Activated CD8-positive, alpha-beta T cell treated with anti-CD3 and anti-CD28 coated beads, Interleukin-2, amount 10 ng/mL, durations not matched to agents 7 days and 5 days (primary cell): Measurements from ENCODE around the gene ACVR2A. TPM values are rescaled to one million over a fixed set of nuclear protein-coding genes. Genes with fewer than 3 reads are reported as not detected.

Source experiments
- ATAC-seq: fragments of 150-1000 bp; cut with Tn5 transposase; one replicate; pipeline ENCODE4 v1.10.0; 2021; ENCODE audit warnings: moderate library complexity
- CTCF ChIA-PET: fragments of 350-600 bp; sonication (Branson Sonifier 250); formaldehyde crosslinking; loops from one replicate; lab custom pipeline; 2021; ENCODE audit warnings: antibody characterized with exemption; lab: Charles Lee
- POLR2A ChIA-PET: fragments of 350-600 bp; sonication (Branson Sonifier 250); formaldehyde crosslinking; loops from one replicate; lab custom pipeline; 2021; ENCODE audit warnings: antibody characterized with exemption; lab: Charles Lee
- DNase-seq: peaks from one replicate; pipeline ENCODE4 v3.0.0-alpha.2; 2020
- H3K27ac Mint-ChIP-seq: one replicate; pipeline ENCODE4 v1.8.0; 2021; ENCODE audit warnings: mild to moderate bottlenecking, mixed read lengths
- H3K27me3 Mint-ChIP-seq: one replicate; pipeline ENCODE4 v1.8.0; 2021; ENCODE audit warnings: low read depth, mixed read lengths
- H3K36me3 Mint-ChIP-seq: one replicate; pipeline ENCODE4 v1.8.0; 2021; ENCODE audit warnings: low read depth, mixed read lengths
- H3K4me1 Mint-ChIP-seq: one replicate; pipeline ENCODE4 v1.8.0; 2021; ENCODE audit warnings: low read depth, mixed read lengths
- H3K4me3 Mint-ChIP-seq: one replicate; pipeline ENCODE4 v1.8.0; 2021; ENCODE audit warnings: mild to moderate bottlenecking, mixed read lengths
- H3K9me3 Mint-ChIP-seq: one replicate; pipeline ENCODE4 v1.8.0; 2022; ENCODE audit warnings: mixed read lengths; ENCODE audit not compliant: insufficient read depth
- total RNA-seq, 2 experiments: library from RNA; stranded (reverse); gene quantifications; one replicate each; pipeline ENCODE4 v1.2.3, GENCODE V29; 2021

ACVR2A gene
- total RNA-seq, 2 experiments from 2014 or later, result 1.4 to 1.7 TPM

DNA sequence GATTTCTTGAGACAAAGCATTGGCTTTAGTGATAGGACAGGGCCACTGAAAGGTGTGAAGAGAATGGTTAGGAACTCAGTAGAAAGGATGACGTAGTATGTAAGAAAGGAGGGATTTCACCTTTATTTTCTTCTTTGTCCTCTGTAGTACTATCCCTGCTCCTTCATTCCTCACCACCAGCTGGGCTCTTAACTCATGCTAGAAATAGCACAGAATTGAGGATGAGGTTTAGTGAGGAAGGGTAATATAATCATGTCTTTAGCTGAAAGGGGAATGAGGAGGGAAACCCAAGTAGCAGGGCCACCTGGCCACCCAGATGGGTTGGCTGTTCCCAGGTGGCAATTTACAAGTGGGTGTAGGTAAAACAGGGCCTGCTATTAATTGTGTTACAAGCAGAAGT, 15.2 kb downstream of the ACVR2A start:
- Mint-ChIP-seq H3K9me3 (no peaks in the 10 kb centered on the region), H3K27ac (no peak overlapping the region), H3K36me3 (no peaks in the 10 kb centered on the region), H3K4me1 (peaks cover 6% of the 10 kb centered on the region), H3K27me3 (peaks cover 22% of the 10 kb centered on the region), H3K4me3 (no peak overlapping the region)
- ATAC-seq (no peak), DNase-seq (no peak)
- ChIA-PET POLR2A (no interaction called here), CTCF (interaction anchor here (1.1 kb wide), 1 partner anchor 777 kb away, joined by 3 read pairs; no protein-coding TSS in a partner anchor)

DNA sequence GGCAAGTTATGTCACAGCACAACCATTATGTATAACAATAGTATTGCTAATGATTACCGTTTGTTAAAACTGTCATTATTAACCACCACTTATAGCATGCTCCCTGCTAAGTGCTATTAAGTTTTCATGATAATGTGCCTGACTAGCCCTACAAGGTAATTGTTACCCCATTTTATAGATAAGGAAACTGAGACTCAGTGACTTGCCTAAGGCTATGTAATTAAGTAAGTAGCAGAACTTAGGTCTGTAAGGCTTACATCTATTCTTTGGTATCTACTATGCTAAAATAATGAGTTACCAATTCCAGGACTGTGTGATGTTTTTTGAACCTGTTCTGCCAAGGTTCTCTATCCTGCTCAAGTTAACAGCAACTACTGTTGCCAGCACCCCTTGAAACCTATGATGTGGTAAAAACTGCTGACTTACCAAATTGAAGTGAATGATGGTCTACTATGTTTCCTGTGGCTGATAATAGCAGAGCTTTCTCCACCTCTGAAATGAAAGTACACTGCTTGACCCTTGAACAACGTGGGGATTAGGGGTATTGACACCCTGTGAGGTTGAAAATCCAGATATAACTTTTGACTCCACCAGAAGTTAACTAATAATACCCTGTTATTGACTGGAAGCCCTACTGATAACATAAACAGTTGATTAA, 18.2 kb downstream of the ACVR2A start:
- H3K9me3 Mint-ChIP-seq, result no peaks in the 10 kb centered on the region
- ChIA-PET CTCF (no interaction called here), POLR2A (no interaction called here)
- ATAC-seq, result peak; percentile 33
- H3K27me3 Mint-ChIP-seq, result peaks cover 13% of the 10 kb centered on the region
- H3K27ac Mint-ChIP-seq, result no peak overlapping the region
- no peak for DNase-seq
- peaks cover 6% of the 10 kb centered on the region for H3K4me1 Mint-ChIP-seq
- H3K36me3 Mint-ChIP-seq, result no peaks in the 10 kb centered on the region
- H3K4me3 Mint-ChIP-seq, result no peak overlapping the region

DNA sequence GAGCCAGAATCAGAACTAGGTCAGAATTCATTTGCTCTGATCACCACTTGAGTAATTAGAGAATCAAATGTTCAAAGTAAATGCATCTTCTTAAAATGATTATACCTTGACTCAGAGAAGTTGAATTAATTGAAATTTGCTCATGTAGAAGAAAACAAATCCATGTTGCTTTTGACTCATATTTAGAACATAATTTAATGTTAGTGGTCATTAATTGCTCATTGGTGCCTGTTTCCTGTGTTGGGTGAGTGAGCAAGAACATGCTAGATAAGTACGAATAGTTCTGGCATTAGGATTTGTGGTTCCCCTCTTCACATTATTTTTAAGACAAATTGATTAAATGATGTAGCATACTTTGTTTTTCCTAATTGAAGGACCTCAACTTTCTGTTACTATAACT, 19.0 kb downstream of the ACVR2A start:
- H3K27me3 Mint-ChIP-seq, result peaks cover 13% of the 10 kb centered on the region
- no peak overlapping the region for H3K27ac Mint-ChIP-seq
- no peaks in the 10 kb centered on the region for H3K9me3 Mint-ChIP-seq
- H3K36me3 Mint-ChIP-seq, result no peaks in the 10 kb centered on the region
- no peak overlapping the region for H3K4me3 Mint-ChIP-seq
- ChIA-PET POLR2A (no interaction called here), CTCF (no interaction called here)
- ATAC-seq (no peak), DNase-seq (no peak)
- peaks cover 6% of the 10 kb centered on the region for H3K4me1 Mint-ChIP-seq

DNA sequence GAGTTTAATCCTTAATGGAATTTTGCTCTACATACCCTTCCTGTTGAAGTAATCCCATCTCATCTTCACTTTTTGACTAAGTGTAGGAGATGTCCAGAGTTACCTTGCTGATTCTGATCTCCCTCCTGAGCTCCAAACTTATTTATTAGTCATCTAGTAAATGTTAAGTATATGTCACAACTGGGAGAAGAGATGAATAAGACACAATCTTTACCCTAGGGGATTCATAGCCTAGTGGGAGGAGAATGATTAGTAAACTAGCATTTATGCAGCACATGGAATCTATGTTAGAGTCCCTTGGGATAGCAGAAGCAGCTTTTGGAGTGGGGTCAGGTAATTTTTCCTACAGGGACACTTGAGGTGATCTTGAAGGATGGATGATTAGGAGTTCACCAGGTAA, 20.7 kb downstream of the ACVR2A start:
- peaks cover 5% of the 10 kb centered on the region for H3K27me3 Mint-ChIP-seq
- no peak for DNase-seq
- CTCF ChIA-PET, result no interaction called here
- H3K4me3 Mint-ChIP-seq, result no peak overlapping the region
- peaks cover 6% of the 10 kb centered on the region for H3K4me1 Mint-ChIP-seq
- no peak for ATAC-seq
- POLR2A ChIA-PET, result no interaction called here
- no peak overlapping the region for H3K27ac Mint-ChIP-seq
- H3K9me3 Mint-ChIP-seq, result no peaks in the 10 kb centered on the region
- no peaks in the 10 kb centered on the region for H3K36me3 Mint-ChIP-seq

DNA sequence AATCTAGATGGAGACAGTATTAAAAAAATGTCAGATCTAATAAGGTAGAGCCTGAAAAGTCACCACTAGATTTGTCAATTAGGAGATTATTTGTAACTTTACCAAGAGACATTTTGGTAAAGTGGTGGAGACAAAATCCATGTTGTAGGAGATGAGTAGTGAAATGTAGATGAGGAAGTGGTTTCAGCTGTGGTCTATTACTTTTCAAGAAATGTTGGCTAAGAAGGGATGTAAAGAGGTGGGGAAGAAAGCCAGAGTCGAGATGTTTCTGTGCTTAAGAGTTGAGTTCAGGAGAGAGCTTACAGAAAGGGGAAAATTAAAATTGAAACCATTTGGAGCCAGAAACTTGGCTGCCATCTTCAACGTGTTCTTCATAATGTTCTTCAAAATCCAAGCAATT, 22.2 kb downstream of the ACVR2A start:
- no peak for ATAC-seq
- no peaks in the 10 kb centered on the region for H3K36me3 Mint-ChIP-seq
- no peaks in the 10 kb centered on the region for H3K9me3 Mint-ChIP-seq
- H3K4me1 Mint-ChIP-seq, result peaks cover 6% of the 10 kb centered on the region
- no peak overlapping the region for H3K27ac Mint-ChIP-seq
- ChIA-PET CTCF (no interaction called here), POLR2A (no interaction called here)
- H3K4me3 Mint-ChIP-seq, result no peak overlapping the region
- no peak for DNase-seq
- H3K27me3 Mint-ChIP-seq, result peaks cover under 1% of the 10 kb centered on the region

DNA sequence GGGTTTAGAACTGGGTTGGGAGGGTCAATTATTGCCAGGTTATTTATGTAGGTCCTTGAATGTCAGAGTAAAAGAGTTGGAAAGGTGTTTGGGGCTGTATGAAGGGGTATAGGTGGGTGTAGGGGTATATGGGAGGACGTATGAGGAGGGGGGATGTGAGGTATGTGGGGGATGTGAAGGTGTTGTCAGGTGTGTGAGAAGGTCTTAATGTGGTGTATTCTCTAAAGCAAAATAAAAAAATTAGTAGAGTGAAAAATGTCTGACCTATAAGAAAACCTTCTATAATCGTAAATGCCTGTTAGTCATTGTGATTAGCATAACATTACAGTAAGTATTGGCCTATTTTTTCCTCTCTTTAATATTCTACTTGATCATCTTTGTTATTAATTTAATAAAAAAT, 25.1 kb downstream of the ACVR2A start:
- no peaks in the 10 kb centered on the region for H3K27me3 Mint-ChIP-seq
- H3K27ac Mint-ChIP-seq, result no peak overlapping the region
- POLR2A ChIA-PET, result no interaction called here
- no peaks in the 10 kb centered on the region for H3K4me1 Mint-ChIP-seq
- DNase-seq, result no peak
- ATAC-seq, result no peak
- no peak overlapping the region for H3K4me3 Mint-ChIP-seq
- no peaks in the 10 kb centered on the region for H3K9me3 Mint-ChIP-seq
- CTCF ChIA-PET, result no interaction called here
- no peaks in the 10 kb centered on the region for H3K36me3 Mint-ChIP-seq

DNA sequence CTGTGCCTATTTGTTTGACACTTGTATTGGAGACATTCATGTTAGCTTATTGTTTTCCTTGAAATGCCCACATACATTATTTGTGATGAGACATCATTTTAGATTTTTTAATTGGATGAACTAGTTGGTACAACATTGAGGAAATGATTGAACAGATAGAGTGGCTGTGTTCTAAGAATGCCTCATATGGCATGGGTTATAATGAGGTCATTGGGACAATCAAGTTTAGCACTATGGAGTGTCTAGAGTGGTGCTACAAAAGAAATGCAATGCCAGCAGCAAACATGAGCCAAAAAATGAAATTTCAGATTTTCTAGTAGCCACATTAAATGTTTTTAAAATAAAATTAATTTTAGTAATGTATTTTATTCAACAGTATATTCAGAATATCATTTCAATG, 28.1 kb downstream of the ACVR2A start:
- H3K9me3 Mint-ChIP-seq, result no peaks in the 10 kb centered on the region
- no peak overlapping the region for H3K4me3 Mint-ChIP-seq
- ChIA-PET CTCF (no interaction called here), POLR2A (no interaction called here)
- H3K4me1 Mint-ChIP-seq, result no peaks in the 10 kb centered on the region
- H3K27me3 Mint-ChIP-seq, result no peaks in the 10 kb centered on the region
- DNase-seq (no peak), ATAC-seq (no peak)
- H3K36me3 Mint-ChIP-seq, result no peaks in the 10 kb centered on the region
- H3K27ac Mint-ChIP-seq, result no peak overlapping the region

DNA sequence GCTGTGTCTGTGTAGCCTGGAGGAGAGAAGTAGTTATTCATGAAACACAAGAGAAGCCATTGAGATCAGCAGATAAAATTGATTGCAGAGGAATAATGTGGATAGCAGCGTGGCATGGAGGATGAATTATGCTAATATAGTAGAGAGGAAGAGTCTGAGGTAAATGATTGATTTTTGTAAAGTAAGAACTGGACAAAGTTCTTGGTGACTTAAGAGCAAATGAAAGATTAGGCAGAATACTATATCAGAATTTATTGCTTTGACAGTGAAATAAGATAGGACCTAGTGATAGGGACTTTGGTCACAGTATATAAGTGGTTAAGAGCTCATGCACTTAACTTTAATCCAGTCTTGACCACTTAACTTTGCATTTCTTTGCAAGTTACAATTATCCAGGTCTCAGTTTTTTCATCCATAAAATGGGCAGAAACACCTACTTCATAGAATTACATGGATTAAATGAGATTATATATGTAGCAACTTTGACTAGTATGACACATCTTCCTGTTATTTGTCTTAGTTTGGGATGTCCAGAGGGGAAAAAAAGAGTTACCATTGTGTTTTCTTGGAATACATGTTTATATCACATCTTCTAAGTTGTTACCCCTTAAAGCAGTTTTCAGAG, 29.1 kb downstream of the ACVR2A start:
- CTCF ChIA-PET, result no interaction called here
- no peak for DNase-seq
- POLR2A ChIA-PET, result interaction anchor here (0.5 kb wide), 1 partner anchor 807 kb away, joined by 3 read pairs; no protein-coding TSS in a partner anchor
- Mint-ChIP-seq H3K9me3 (no peaks in the 10 kb centered on the region), H3K36me3 (no peaks in the 10 kb centered on the region), H3K4me1 (no peaks in the 10 kb centered on the region), H3K4me3 (no peak overlapping the region), H3K27ac (no peak overlapping the region), H3K27me3 (no peaks in the 10 kb centered on the region)
- no peak for ATAC-seq

DNA sequence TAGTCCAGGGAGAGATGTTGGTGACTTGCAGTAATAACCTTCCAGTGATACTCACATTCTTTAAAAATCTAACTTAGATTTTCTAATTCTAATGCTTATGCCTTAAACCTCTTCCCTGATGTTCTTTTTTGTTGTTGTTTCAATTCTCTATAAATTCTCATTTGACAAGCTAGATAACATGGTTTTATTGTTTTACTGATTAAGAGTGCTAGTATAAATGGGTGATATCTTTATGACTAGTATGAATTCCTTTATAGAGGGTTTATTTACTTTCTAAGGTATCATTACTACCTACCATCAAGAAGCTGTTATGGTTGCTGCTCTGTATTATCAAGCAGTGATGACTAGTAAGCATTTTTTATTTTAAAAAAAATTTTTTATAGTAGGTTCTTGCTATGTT, 35.0 kb downstream of the ACVR2A start:
- H3K36me3 Mint-ChIP-seq, result no peaks in the 10 kb centered on the region
- H3K4me1 Mint-ChIP-seq, result no peaks in the 10 kb centered on the region
- no peaks in the 10 kb centered on the region for H3K9me3 Mint-ChIP-seq
- no peak overlapping the region for H3K27ac Mint-ChIP-seq
- CTCF ChIA-PET, result no interaction called here
- POLR2A ChIA-PET, result no interaction called here
- no peak for ATAC-seq
- no peak overlapping the region for H3K4me3 Mint-ChIP-seq
- H3K27me3 Mint-ChIP-seq, result no peaks in the 10 kb centered on the region
- DNase-seq, result no peak

DNA sequence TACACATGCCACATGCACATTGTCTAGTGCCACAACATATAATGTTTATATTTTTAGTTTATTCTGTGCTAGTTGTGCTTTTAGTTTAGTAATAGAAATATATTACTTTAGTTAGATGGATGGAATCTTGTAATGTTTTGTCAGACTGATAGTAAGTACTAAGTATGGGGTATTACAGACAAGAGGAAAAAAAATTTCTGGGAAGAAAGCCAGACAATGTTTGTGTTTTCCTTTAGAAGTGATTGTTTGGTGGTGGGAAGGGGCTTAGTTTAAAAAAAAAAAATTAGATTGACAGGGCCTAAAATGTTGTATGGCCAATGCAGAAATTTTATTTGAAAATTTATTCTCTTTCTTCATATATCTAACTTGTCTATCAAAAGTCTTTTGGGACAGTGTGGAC, 37.8 kb downstream of the ACVR2A start:
- Mint-ChIP-seq H3K36me3 (no peaks in the 10 kb centered on the region), H3K4me3 (no peak overlapping the region), H3K27ac (no peak overlapping the region), H3K27me3 (no peaks in the 10 kb centered on the region), H3K9me3 (no peaks in the 10 kb centered on the region), H3K4me1 (no peaks in the 10 kb centered on the region)
- ChIA-PET POLR2A (no interaction called here), CTCF (no interaction called here)
- no peak for DNase-seq
- no peak for ATAC-seq

DNA sequence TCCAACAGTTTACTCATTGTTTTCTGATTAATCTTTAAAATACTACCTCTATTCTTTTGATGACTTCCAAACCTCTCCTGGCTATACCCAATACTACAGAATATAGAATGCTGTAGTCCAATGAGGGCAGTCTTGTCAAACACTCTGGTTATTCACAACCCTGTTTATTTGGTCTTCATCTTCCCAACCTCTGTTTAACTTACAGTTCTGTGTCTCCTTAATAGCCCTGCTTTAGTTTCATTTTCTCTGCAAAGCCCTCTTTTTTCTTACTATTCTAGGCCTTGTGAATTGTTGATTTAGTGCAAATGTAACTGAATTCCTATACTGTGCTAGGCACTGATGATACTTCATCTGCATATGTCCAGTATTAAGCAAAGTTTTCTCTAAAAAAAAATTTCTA, 40.0 kb downstream of the ACVR2A start:
- Mint-ChIP-seq H3K4me1 (no peaks in the 10 kb centered on the region), H3K4me3 (no peak overlapping the region), H3K36me3 (no peaks in the 10 kb centered on the region), H3K27ac (no peak overlapping the region), H3K9me3 (no peaks in the 10 kb centered on the region), H3K27me3 (no peaks in the 10 kb centered on the region)
- ATAC-seq (no peak), DNase-seq (no peak)
- ChIA-PET CTCF (no interaction called here), POLR2A (no interaction called here)

DNA sequence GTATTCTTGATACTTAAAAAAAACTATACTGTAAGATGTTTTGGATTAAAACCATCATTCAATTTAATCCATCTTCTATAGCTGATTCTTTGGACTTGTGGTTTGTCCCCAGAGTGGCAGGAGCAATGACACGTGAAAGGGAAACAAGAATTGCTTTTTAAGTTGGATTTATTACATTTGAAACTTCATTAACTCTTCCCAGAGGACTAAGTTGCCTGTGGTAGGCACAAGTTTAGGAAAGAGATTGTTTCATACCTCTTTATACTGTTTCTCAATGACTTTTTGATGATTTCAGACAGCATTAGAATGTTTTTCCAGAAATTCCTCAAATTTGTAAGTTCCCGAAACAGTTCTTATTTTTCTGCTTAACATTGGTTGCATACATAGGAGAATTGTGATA, 41.3 kb downstream of the ACVR2A start:
- POLR2A ChIA-PET, result no interaction called here
- H3K4me3 Mint-ChIP-seq, result no peak overlapping the region
- CTCF ChIA-PET, result no interaction called here
- no peaks in the 10 kb centered on the region for H3K36me3 Mint-ChIP-seq
- no peak for DNase-seq
- ATAC-seq, result no peak
- no peaks in the 10 kb centered on the region for H3K4me1 Mint-ChIP-seq
- no peaks in the 10 kb centered on the region for H3K9me3 Mint-ChIP-seq
- no peak overlapping the region for H3K27ac Mint-ChIP-seq
- no peaks in the 10 kb centered on the region for H3K27me3 Mint-ChIP-seq

DNA sequence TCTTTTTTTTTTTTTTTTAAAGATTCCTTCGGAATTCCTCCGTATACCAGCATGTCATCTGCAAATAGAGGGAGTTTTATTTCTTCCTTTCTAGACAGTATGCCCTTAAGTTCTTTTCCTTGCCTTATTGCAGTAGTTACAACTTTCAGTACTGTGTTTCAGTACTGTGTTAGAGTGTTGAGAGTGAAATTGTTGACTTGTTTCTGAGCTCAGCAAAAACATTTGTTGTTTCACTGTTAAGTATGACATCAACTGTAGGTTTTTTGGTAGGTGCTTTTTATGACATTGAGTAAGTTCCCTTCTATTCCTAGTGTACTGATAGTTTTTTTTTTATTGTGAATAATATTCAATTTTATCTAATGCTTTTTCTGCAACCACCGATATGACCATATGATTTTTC, 43.9 kb downstream of the ACVR2A start:
- Mint-ChIP-seq H3K36me3 (no peaks in the 10 kb centered on the region), H3K27ac (no peak overlapping the region), H3K27me3 (no peaks in the 10 kb centered on the region), H3K4me3 (no peak overlapping the region), H3K4me1 (no peaks in the 10 kb centered on the region), H3K9me3 (no peaks in the 10 kb centered on the region)
- ChIA-PET POLR2A (no interaction called here), CTCF (no interaction called here)
- DNase-seq (no peak), ATAC-seq (no peak)
